Hepatocyte (in vitro differentiated cells): Measurements from ENCODE around the gene DGKQ. TPM values are rescaled to one million over a fixed set of nuclear protein-coding genes. Genes with fewer than 3 reads are reported as not detected.

Experiments
- DNase-seq: peaks from one replicate; pipeline ENCODE4 v3.0.0-alpha.2; 2016; ENCODE audit warnings: low spot score
- H2AFZ ChIP-seq: fragments of 200-600 bp; sonication (generic); 2 replicates; pipeline ENCODE4 v1.6.0; 2016; ENCODE audit warnings: antibody characterized with exemption, mild to moderate bottlenecking
- H3K27ac ChIP-seq: fragments of 200-600 bp; sonication (generic); 2 replicates; pipeline ENCODE4 v1.5.1; 2016; ENCODE audit warnings: mild to moderate bottlenecking
- H3K27me3 ChIP-seq: fragments of 200-600 bp; sonication (generic); 2 replicates; pipeline ENCODE4 v1.6.1; 2016
- H3K36me3 ChIP-seq: fragments of 200-600 bp; sonication (generic); replicated peaks from 2 replicates; pipeline ENCODE4 v1.5.1; 2016; ENCODE audit warnings: low read depth; ENCODE audit not compliant: insufficient read depth
- H3K4me1 ChIP-seq: fragments of 200-600 bp; sonication (generic); 2 replicates; pipeline ENCODE4 v1.5.1; 2016; ENCODE audit warnings: mild to moderate bottlenecking, moderate library complexity; ENCODE audit not compliant: insufficient read depth
- H3K4me2 ChIP-seq: fragments of 200-600 bp; sonication (generic); 2 replicates; pipeline ENCODE4 v1.6.0; 2016
- H3K4me3 ChIP-seq: fragments of 200-600 bp; sonication (generic); 2 replicates; pipeline ENCODE4 v1.5.1; 2016; ENCODE audit warnings: mild to moderate bottlenecking
- H3K79me2 ChIP-seq: fragments of 200-600 bp; sonication (generic); 2 replicates; pipeline ENCODE4 v1.6.0; 2017; ENCODE audit warnings: mild to moderate bottlenecking
- H3K9me2 ChIP-seq: fragments of 200-600 bp; sonication (generic); replicated peaks from 2 replicates; pipeline ENCODE4 v1.6.0; 2017; ENCODE audit warnings: mild to moderate bottlenecking; ENCODE audit not compliant: insufficient read depth
- H3K9me3 ChIP-seq: fragments of 200-600 bp; sonication (generic); 2 replicates; pipeline ENCODE4 v1.5.1; 2016; ENCODE audit warnings: low read depth, mild to moderate bottlenecking
- H4K20me1 ChIP-seq: fragments of 200-600 bp; sonication (generic); 2 replicates; pipeline ENCODE4 v1.6.0; 2016; ENCODE audit warnings: mild to moderate bottlenecking; ENCODE audit not compliant: insufficient read depth, poor library complexity, severe bottlenecking
- CTCF ChIP-seq: fragments of 200-600 bp; sonication (generic); IDR thresholded peaks from 2 replicates; pipeline ENCODE4 v1.5.1; 2016; ENCODE audit warnings: antibody characterized with exemption, mild to moderate bottlenecking; ENCODE audit not compliant: poor library complexity
- EZH2 ChIP-seq: fragments of 200-600 bp; sonication (generic); IDR thresholded peaks from 2 replicates; pipeline ENCODE4 v1.6.1; 2016; ENCODE audit warnings: antibody characterized with exemption, mild to moderate bottlenecking, borderline replicate concordance
- EZH2phosphoT487 ChIP-seq: fragments of 200-600 bp; sonication (generic); IDR thresholded peaks from one replicate; pipeline ENCODE4 v1.6.1; 2018; ENCODE audit warnings: antibody characterized with exemption, mild to moderate bottlenecking, low read depth, moderate library complexity; ENCODE audit not compliant: unreplicated experiment, severe bottlenecking
- WGBS: methylation state at CpG from one replicate; pipeline ENCODE4 v1.1.6; 2016; ENCODE audit warnings: low lambda C conversion rate; ENCODE audit errors: missing lambda C conversion rate; 5-methylcytosine and 5-hydroxymethylcytosine counted together
- polyA plus RNA-seq: library from polyadenylated mRNA; unstranded; fragments of >200 nt; fragmentation: Nextera tagmentation; extraction: Ambion mirVana; gene quantifications from 2 replicates; pipeline ENCODE4 v1.2.1, GENCODE V29; 2016
- total RNA-seq: library from RNA; depleted of rRNA; stranded (reverse); fragments of >200 nt; gene quantifications from 2 replicates; pipeline ENCODE4 v1.2.3, GENCODE V29; 2014

DGKQ gene
- total and polyA plus RNA-seq, 2 experiments from 2014 or later, result 17.4 to 20.7 TPM

GRCh38 chr4:984336-985054 is 11.1 kb upstream of the DGKQ start:
- DNase-seq, result no peak
- H3K4me1 ChIP-seq, result peaks cover 13% of the 10 kb centered on the region
- peaks cover 17% of the 10 kb centered on the region for H3K79me2 ChIP-seq
- H3K27ac ChIP-seq, result no peak overlapping the region
- H4K20me1 ChIP-seq, result no peaks in the 10 kb centered on the region
- H3K9me3 ChIP-seq, result no peaks in the 10 kb centered on the region
- H2AFZ ChIP-seq, result peak overlapping the region; percentile 82
- WGBS, result 67% methylated on average over 15 of the region's 15 CpGs
- H3K4me3 ChIP-seq, result peak overlapping the region; percentile 3
- TF ChIP-seq CTCF, result no peak
- no peaks in the 10 kb centered on the region for H3K36me3 ChIP-seq
- H3K27me3 ChIP-seq, result no peaks in the 10 kb centered on the region
- H3K9me2 ChIP-seq, result no peaks in the 10 kb centered on the region
- H3K4me2 ChIP-seq, result peak overlapping the region; percentile 91

- Histone ChIP-seq H3K27ac (no peak overlapping the region), H3K27me3 (no peaks in the 10 kb centered on the region), H3K9me3 (no peaks in the 10 kb centered on the region), H2AFZ (no peak overlapping the region), H3K4me2 (no peak overlapping the region), H3K9me2 (no peaks in the 10 kb centered on the region), H4K20me1 (no peaks in the 10 kb centered on the region), H3K4me3 (no peak overlapping the region), H3K36me3 (no peaks in the 10 kb centered on the region), H3K4me1 (peaks cover 13% of the 10 kb centered on the region), H3K79me2 (peaks cover 17% of the 10 kb centered on the region)
- no peak for TF ChIP-seq EZH2phosphoT487
- no peak for TF ChIP-seq CTCF
- TF ChIP-seq EZH2, result no peak
- no peak for DNase-seq
- WGBS, result 93% methylated on average over 15 of the region's 15 CpGs
Measured at GRCh38 chr4:982814-983213, 9.4 kb upstream of the DGKQ start.

- Histone ChIP-seq H3K4me2 (no peak overlapping the region), H3K79me2 (peaks cover 17% of the 10 kb centered on the region), H3K4me3 (no peak overlapping the region), H3K36me3 (no peaks in the 10 kb centered on the region), H2AFZ (no peak overlapping the region), H3K4me1 (peaks cover 13% of the 10 kb centered on the region), H3K9me2 (no peaks in the 10 kb centered on the region), H3K9me3 (no peaks in the 10 kb centered on the region), H4K20me1 (no peaks in the 10 kb centered on the region), H3K27ac (no peak overlapping the region), H3K27me3 (no peaks in the 10 kb centered on the region)
- WGBS, result 94% methylated on average over 17 of the region's 17 CpGs
- no peak for TF ChIP-seq EZH2phosphoT487
- no peak for TF ChIP-seq EZH2
- TF ChIP-seq CTCF, result no peak
- DNase-seq, result no peak
Measured at GRCh38 chr4:982291-982690, 8.9 kb upstream of the DGKQ start.
